ENCODE results near the gene XRCC3.

Gene XRCC3

DNA sequence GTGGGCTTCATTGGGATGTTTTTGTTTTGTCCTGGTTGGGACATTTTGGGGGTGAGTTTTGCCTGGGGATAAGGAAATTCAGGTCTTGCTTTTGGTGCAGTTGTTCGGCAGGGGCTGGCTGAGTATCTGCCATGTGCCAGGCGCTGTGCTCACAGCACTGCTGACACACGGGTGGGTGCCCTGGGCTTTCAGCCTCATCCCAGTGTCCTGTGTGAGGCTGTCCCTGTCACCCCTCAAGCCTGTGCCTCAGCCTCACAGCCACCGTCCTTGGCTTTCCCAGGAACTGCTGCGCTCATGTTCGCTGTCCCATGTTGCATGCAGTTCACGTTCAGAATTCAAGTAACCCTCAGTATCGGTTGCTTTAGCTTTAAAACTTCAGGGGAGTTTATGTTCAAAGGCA, 24.9 kb downstream of the XRCC3 start:
- DNase-seq = no peak

DNA sequence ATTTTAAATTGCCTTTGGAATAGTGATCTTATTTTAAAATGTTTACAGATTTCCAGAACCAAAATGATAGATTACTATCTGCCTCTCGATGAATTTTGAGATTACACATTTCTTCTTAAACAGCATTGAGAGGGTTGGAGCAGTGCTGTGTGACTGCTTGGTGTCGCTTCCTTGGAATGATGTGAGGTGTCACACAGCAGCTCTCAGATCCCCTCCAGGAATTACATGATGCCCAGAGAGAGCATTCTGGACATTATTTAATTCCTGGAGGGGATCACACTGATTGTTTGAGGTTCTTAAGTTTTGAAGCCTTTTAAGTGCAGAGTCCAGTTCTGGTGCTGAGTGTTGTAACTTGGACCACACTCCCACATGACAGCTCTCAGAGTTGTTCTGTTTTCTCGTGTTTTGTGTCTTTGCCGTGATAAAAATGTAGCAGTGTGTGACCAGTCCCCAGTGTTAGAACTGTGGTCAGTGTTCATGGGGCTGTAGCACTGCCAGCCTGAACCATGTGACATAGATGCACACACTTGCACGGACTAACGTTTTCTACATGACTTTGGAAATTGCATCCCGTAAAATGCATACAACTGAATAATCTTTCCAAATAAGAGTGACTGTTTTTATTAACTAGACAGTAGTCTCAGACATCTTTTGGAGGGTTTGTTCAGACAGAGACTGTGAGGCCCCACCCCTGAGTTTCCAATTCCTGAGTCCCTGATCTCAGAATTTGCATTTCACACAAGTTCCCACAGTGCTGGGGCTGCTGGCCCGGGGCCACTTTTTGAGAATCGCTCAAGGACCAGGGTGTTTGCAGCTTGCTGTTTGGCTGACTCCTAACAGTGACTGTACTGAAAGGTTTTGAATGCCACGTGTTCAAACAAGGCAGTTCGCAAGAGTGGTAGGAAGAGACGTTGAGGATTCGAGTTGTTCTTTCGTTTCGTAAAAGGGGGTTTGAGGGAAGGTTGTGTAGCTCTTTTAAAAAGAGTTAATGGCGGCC, 26.0 kb downstream of the XRCC3 start:
- no peak for DNase-seq

DNA sequence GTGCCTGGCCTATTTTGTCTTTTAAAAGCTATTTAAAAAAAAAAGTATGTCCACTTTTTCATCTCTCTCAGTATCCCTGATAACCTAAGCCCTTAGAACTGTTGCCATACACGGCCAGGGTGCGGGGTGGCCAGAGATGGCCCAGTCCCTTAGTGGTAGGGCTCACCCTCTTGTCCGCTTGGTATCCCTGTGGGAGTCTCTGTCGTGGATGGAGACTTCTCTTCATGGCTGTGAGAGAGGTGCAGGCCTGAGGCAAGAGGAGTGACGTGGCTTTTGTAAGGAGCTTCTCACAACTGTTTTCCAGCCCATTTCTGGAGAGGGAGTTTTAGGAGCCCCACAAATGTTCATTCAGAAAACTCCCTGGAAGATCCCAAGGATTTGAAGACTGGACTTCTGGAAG, 26.8 kb downstream of the XRCC3 start:
- DNase-seq = no peak

DNA sequence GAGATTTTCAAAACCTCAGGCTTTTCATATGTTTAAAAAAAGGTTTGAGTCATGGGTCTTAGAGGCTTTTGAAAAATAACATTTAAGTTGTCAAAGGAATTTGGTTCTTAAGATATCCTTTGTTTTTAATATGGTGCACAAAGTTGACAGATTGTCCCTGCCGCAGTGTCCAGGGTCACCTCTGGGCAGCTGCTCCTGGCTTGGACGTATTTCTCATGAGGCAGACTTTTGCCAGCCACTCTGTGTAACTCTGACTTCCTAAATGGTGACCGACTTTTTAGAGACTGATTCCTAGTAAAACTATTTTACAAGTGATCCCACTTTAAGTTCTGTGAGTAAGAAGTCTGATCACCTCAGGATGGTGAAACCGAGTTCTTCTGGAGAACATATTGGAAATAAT, 27.5 kb downstream of the XRCC3 start:
- no peak for DNase-seq

DNA sequence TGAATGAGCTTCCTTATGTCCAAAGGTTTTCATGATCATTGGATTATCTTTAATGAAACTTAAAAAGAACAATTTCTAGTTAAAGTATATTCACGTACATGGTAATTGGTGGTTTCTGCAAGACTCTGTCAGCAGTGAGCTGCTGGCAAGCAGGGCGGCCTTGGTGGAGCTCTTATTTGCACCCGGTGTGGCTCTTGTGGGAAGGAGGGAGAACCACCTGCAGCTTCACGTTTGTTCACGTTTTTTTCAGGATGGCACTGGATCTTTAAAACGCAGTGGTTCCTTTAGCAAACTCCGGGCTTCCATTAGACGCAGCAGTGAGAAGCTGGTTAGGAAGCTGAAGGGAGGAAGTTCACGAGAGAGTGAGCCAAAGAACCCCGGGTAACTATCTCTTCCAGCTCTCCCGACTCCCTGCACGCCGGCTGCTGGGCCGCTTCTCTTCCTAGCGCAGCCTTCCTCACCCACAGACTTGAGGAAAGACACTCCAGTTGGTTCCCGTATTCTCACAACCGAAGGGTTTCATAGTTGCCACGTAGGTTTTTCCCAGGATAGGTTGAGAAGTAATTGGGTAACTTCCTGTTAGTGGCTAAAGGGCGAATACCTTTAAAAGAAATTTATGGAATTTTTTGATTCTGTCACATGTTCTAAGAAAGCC, 28.3 kb downstream of the XRCC3 start:
- DNase-seq = no peak

DNA sequence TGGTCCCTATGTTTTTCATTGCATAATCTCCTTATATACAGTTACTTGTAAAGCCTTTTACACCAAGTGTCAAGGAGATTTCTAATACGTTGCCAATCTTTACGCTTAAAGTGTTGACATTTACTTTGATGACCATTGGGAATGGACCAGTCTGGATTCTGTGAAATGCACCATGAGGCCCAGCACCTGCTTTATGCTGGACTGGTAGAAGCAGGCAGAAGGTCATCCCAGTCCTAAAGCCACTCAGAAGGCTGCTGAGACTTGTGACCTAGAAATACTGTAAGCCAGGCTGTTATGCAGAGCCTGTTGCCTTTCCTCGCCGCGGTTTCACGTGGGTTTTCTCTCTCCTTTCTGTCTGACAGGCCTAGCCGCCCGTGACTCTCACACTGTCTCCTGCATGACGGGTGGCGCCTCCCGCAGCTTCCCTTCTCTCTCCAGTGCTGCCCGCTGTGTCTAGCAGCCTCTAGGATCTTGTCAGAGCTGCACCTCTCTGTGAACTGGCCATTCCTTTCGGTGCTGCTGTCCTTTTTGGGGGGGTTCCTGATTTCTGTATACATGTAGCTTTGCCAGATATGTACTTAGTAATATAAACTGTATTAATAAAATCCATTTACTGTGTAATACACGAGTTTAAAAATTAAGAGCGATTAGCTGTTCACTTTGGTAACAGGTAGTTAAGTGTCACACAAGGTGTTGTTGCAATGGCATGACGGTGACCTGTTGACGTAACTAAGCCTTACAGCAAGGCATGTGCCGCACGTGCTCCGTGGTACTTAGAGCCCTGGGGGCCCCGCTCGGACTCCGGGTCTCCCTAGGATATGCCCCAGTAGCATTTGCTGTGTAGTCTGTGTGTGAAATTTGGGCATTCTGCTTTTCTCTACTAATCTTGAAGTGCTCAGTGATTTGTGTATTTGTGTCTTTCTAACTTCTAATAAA, 29.7 kb downstream of the XRCC3 start:
- DNase-seq = no peak

DNA sequence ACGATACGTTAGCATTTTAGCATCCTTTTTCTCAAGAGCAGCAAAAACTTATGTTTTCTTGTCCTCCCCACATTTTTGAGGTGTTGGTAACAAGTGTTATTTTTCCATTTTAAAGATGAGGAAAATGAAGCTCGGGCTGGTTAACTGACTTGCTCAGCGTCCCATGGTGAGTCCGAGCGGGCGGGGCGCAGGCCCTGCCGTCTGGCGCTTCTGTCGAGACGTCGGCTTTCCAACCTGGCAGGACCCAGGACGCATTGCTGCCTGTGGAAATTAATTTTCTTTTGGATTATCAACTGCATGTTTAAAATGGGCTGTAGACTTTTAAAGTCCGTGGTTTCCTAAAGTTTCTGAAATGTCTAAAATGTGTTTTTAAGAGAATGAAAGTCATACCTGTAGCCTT, 30.4 kb downstream of the XRCC3 start:
- DNase-seq = no peak

DNA sequence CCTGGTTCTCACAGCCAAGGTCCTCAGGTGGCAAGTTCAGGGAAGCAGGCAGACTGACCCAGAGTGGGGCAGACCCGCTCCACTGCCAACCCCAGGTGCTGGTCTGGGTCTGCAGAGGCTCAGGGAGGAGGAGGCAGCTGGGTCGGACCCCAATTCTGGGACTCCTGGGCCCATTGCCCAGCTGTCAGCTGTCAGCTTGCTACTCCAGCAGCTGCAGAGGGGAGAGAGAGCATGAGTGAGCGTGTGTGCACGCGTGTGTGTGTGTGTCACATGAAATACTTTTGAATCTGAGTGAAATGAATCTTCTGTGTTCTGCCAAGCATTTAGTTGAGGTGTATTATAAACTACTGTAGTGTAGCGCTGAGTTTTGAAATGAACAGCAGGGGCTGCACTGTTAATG, 30.8 kb downstream of the XRCC3 start:
- no peak for DNase-seq

DNA sequence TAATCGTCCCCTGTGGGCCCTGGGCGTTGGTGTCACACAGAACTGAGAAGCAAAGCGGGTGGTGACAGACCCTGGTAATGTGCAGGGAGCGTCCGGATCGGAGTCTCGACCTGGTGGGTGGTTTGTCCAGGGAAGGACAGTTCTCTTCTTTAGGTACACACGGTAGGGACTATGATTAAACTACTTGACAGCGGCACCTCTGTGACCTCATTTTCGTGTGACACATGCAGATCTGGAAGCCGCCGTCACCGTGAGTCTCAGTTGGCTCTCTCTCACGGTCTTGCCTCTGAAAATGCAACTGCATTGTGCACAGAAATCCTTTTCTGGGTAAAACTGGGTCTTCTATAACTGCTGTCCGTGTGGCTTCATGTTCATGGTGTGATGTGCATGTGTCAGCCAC, 32.1 kb downstream of the XRCC3 start:
- DNase-seq = no peak

DNA sequence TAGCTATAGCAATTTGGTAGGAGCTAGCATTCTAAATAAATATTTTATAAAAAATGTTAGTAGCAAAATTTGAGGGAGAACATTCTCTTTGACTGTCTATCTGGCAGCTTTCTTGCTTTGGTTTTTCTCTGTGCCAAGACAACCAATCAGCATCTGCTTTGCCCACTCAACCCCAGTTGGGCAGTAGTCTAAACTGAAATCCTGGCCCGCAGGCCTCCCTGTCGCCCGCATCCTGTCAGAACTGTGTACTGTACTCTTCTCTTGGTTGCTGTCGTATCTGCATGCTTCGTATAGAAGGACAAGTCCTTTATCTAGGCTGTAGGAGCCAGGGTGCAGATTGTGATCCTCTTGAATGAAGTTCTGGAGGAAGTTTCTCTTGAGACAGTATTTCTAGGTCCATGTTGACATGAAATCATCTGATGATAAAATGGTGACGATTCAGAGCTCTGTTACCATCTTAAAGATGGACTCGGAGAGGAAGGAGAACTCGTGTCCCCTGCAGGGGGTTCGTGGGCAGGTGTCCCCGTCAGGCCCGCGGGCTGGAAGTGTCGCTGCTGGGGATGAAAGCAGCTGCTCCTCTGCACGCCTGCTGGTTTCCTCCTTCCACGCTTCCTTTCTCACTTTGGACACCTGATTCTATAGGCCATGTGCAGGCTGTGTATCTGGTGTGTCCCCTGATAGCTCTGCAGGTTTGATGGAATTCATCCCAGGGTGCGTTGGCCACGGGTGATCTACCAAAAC, 34.6 kb downstream of the XRCC3 start:
- DNase-seq = no peak

DNA sequence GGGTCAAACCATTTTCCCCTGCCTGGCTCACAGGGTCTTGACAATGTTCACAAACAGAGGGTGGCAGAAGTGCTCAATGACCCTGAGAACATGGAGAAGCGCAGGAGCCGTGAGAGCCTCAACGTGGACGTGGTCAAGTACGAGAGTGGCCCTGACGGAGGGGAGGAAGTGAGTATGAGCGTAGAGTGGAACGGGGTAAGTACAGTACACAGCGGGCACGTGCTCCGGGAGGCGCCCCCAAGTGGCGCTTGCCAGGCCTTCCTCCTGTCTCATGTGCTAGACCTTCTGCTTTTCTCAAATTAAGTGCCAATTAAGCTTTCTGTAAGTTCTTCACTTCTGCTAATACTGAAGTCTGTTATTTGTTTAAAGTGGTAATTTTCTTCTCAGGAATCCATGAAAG, 35.9 kb downstream of the XRCC3 start:
- DNase-seq = peak; percentile 32

DNA sequence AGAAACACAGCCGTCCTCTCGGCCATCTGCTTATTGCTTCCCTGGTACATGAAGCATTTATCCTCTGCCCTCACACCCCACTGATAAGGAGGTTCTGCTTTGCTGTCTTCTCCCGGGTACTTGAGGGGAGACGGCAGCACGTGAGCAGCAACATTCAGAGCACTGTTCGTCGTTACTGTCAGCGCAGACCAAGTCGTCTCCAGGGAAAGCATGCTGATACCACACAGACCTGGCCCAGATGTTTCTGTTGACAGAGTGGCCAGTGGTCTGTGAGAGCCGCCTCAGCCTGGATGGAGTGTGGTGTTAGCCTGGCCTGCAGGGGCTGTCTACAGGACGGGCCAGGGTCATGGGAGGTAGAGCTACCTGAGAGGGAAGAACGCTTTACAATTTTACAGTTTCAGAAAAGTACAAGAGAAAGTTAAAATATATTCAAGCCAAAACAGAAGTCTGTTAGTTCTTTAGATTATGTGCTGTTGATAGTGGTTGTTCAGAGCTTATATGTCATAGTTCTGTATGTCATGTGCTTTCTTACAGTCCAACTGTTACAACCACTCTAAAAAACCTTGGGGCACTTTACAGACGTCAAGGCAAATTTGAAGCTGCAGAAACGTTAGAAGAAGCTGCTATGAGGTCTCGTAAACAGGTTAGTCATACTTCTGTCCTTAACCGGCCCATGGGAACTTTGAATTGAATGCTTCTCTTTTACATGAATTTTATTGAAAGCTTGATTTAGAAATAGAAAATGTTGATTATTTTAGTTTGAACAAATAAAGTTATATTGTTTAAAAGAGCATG, 38.2 kb downstream of the XRCC3 start:
- no peak for DNase-seq

DNA sequence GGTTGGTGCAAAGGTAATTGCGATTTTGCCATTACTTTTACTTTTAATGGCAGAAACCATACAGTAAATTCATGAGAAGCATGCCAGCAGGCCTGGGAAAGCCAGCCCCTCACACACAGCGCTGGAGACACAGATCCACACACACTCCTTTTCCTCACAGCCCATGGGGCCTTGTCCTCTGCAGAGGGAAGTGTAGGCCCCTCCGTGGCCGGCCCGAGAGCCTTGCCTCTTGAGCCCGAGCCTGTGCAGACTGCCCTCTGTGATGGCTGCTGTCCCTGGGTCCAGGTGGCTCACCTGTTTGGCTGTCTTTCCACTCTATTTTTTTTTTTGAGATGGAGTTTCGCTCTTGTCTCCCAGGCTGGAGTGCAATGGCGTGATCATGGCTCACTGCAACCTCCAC, 39.3 kb downstream of the XRCC3 start:
- DNase-seq = no peak

DNA sequence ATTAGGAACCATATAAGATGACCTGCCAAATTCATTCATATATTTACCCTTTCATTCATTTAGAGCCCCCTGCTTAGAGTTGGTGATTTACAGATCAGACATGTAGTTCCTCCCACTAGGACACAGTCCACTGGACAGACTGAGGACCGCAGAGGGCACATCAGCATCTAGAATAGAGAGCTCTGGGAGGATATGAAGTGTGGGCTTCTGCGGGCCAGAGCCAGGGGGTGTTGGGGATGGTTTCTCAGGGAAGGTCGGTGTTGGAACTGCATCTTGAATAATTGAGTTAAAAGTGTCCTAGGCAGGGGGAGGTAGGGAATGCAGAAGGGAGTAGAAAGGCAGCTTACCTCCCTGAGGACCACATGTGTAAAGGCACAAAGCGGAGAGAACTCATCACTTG, 43.3 kb downstream of the XRCC3 start:
- DNase-seq = no peak

DNA sequence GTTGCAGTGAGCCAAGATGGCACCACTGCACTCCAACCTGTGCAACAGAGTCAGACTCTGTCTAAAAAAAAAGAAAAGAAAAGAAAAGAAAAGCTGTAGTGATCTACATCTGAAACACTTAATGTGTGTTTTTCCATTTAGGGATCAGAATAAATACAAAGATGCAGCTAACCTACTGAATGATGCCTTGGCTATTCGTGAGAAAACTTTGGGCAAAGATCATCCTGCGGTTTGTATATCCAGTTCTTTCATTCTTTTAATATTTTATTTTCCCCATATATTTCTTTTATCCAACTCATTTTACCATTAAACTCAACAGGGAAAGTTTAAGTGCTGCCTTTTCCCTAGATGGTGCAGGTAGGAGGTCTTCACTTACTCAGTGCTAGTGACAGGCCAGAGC, 45.9 kb downstream of the XRCC3 start:
- DNase-seq = no peak

DNA sequence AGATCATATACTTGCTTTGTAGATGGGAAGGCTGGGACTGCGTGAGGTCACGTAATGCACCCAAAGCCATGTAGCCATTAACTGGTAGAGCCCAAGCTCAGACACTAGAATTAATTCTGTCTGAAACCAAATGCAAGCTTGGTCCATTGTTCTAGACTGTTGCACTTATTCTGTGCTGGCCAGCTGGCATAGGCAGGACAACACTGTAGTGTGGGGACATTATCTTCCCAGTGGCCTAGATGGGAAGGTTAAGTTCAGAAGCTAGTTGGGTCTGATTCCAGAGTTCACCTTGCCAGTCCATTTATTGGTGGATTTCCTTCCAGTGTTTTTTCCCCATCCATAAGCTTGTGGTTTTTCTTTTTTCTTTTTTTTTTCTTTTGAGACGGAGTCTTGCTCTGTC, 47.1 kb downstream of the XRCC3 start:
- no peak for DNase-seq

DNA sequence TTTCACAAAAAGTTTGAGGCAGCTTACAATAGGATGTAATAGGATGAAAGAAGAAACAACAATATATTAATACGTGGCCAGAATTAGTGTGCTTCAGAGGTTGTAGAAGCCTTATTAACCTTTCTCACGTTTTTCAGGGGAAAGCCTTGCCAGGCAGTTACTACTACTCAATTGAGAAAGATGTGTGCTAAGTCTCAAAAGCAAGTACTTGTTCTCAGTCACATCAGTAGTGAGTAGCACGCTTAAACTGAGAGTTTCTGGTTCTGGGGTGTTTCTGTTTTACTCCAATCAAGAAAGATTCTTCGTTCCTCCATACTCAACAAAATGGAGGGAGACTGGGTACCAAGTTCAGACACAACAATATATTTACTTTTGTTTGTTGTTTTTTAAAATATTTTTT, 47.6 kb downstream of the XRCC3 start:
- no peak for DNase-seq

DNA sequence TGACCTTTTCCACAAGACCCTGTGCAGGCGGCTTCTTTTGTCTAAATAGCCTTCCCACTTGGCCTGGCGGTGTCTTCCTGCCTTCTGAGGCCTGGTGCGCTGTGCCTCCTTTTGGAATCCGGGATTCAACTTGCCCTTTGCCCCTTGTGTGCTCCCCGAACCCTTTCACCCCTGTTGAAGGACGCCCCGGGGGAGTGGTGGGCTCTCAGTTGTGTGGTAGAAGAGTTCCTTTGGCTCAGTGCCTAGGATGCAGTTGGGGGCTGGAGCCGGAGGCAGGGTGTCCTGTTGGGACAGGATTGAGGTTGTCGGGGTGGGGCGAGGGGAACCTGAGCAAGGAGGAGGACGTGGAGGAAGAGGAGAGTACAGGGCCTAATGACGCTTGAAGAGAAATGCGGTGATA, 51.7 kb downstream of the XRCC3 start:
- DNase-seq = no peak

DNA sequence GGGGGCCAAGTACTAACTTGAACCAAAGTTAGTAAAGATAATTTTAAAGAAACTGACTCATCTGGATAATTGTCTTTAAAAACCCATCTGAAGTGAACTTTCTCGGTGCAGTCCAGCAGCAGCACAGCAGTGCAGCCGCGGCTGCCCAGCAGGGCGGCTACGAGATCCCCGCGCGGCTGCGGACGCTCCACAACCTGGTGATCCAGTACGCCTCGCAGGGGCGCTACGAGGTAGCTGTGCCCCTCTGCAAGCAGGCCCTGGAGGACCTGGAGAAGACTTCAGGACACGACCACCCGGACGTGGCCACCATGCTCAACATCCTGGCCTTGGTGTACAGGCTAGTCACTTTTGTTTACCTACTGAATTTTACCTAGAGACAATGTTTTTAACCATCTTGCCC, 52.7 kb downstream of the XRCC3 start:
- DNase-seq = no peak

DNA sequence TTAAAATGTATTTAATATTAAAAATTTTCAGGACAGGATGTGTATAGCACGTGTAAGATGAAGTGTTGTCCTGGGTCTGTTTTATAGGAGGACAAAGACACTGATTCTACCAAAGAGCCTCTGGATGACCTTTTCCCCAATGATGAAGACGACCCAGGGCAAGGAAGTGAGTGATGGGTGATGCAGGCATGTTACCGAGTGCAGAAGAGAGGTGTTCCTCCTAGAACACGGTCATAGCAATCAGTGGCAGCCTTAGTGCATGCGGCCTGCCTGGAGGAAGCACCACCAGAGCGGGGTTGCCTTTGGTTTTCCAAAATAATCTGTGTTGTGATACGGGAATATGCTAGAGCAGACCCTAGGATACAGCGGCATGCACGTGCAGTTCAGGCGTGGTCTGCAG, 53.2 kb downstream of the XRCC3 start:
- DNase-seq = no peak

DNA sequence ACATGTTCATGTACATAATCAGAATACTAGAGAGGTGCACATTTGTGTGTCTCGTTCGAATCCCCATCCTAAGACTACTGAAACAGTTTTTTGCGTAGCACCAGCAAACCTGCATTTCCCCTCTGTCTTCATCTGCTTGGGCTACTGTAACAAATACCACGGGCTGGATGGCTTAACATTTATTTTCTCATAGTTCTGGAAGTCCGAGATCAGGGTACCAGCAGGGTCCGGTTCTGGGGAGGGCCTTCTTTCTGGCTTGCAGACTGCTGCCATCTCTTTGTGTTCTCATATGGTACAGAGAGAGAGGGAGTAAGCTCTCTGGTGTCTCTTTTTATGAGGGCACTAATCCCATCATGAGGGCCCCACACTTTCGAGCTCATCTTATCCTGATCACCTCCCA, 55.6 kb downstream of the XRCC3 start:
- DNase-seq = no peak

DNA sequence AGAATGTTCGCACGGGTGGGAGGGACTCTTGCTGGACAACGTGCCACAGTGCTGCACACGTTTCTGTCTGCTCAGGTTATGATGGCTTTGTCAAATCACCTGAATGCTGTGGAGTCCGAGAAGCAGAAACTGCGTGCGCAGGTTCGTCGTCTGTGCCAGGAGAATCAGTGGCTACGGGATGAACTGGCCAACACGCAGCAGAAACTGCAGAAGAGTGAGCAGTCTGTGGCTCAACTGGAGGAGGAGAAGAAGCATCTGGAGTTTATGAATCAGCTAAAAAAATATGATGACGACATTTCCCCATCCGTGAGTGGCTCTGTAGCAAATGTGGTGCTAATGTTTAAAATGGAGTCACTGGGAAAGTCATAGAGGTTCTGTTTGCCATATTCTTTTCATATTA, 57.8 kb downstream of the XRCC3 start:
- DNase-seq = no peak
